Stimulated activated naive CD8-positive, alpha-beta T cell treated with anti-CD3 and anti-CD28 coated beads, Interleukin-15, Interleukin-2, amounts not matched to agents 100 U/mL and 50 U/mL, for 24 hours (primary cell): ENCODE measurements around the gene PRKCA.
A peak's percentile ranks its signal among the peaks of the same experiment; 100 is the strongest.
"Not testable (repeated sequence)": the region's sequence is repeated elsewhere in the genome, so short reads cannot be mapped to it uniquely, and the experiment has no call there.

ENCODE experiments used
- ATAC-seq: fragments of 150-1000 bp; cut with Tn5 transposase; one replicate; pipeline ENCODE4 v1.10.0; 2021
- DNase-seq: peaks from one replicate; pipeline ENCODE4 v3.0.0; 2021

The PRKCA gene

GRCh38 chr17:66441101-66441661 lies 138.8 kb downstream of the PRKCA start:
- DNase-seq (no peak), ATAC-seq (no peak)

GRCh38 chr17:66443166-66443565 lies 140.8 kb downstream of the PRKCA start:
- ATAC-seq (no peak), DNase-seq (no peak)

- DNase-seq (no peak), ATAC-seq (no peak)
Observed at GRCh38 chr17:66443606-66444005, 141.2 kb downstream of the PRKCA start.

- DNase-seq = no peak
- no peak for ATAC-seq
Observed at GRCh38 chr17:66444031-66444430, 141.6 kb downstream of the PRKCA start.

GRCh38 chr17:66445229-66445628 lies 142.8 kb downstream of the PRKCA start:
- DNase-seq = no peak
- no peak for ATAC-seq

- DNase-seq (no peak), ATAC-seq (peak; percentile 38)
Observed at GRCh38 chr17:66446419-66446818, 144.0 kb downstream of the PRKCA start.

- no peak for DNase-seq
- no peak for ATAC-seq
Observed at GRCh38 chr17:66447159-66447558, 144.7 kb downstream of the PRKCA start.

- ATAC-seq (no peak), DNase-seq (no peak)
Observed at GRCh38 chr17:66448026-66448639, 145.7 kb downstream of the PRKCA start.

GRCh38 chr17:66449418-66449977 lies 147.1 kb downstream of the PRKCA start:
- no peak for DNase-seq
- no peak for ATAC-seq

GRCh38 chr17:66450008-66450851 lies 147.8 kb downstream of the PRKCA start:
- DNase-seq (no peak), ATAC-seq (peak; percentile 47)

GRCh38 chr17:66450852-66451158 lies 148.4 kb downstream of the PRKCA start:
- ATAC-seq = no peak
- no peak for DNase-seq

- no peak for DNase-seq
- ATAC-seq = no peak
Observed at GRCh38 chr17:66451188-66452149, 149.1 kb downstream of the PRKCA start.

- ATAC-seq (no peak), DNase-seq (no peak)
Observed at GRCh38 chr17:66455060-66455459, 152.6 kb downstream of the PRKCA start.

- DNase-seq, ATAC-seq: not testable (repeated sequence)
Observed at GRCh38 chr17:66457499-66457898, 155.1 kb downstream of the PRKCA start.

- ATAC-seq (no peak), DNase-seq (no peak)
Observed at GRCh38 chr17:66458782-66459181, 156.4 kb downstream of the PRKCA start.

GRCh38 chr17:66459811-66460270 lies 157.4 kb downstream of the PRKCA start:
- peak; percentile 88 for ATAC-seq

GRCh38 chr17:66460558-66460957 lies 158.1 kb downstream of the PRKCA start:
- no peak for ATAC-seq
- no peak for DNase-seq

More at GRCh38 chr17:66459811-66460270, 157.4 kb downstream of the PRKCA start:
- DNase-seq = no peak

GRCh38 chr17:66461343-66461995 lies 159.1 kb downstream of the PRKCA start:
- ATAC-seq (no peak), DNase-seq (no peak)

- DNase-seq (no peak), ATAC-seq (no peak)
Observed at GRCh38 chr17:66462010-66462409, 159.6 kb downstream of the PRKCA start.

GRCh38 chr17:66464921-66465320 lies 162.5 kb downstream of the PRKCA start:
- ATAC-seq (no peak), DNase-seq (no peak)

- DNase-seq = no peak
- no peak for ATAC-seq
Observed at GRCh38 chr17:66465701-66466100, 163.3 kb downstream of the PRKCA start.
